Gastrocnemius medialis (tissue), 4 donors: ENCODE measurements around the gene CCDC134. TPM values are rescaled to one million over a fixed set of nuclear protein-coding genes. Genes with fewer than 3 reads are reported as not detected.

Experiments used
- ATAC-seq, 2 donors: fragments of 150-250 bp; one replicate each; pipeline ENCODE4 v1.9.1; 2016
- DNase-seq, 2 donors: peaks; one replicate each; pipeline ENCODE4 v3.0.0-alpha.2; 2019
- H3K27ac ChIP-seq, 4 donors: fragments of 200-600 bp; sonication (generic); 1 replicate in 1 of 4; 2 replicates in 3 of 4; pipeline ENCODE4 v1.5.1; 2016 to 2018; ENCODE audit warnings: mild to moderate bottlenecking in 2 of 4, moderate library complexity in 1 of 4
- H3K27me3 ChIP-seq, 3 donors: fragments of 200-600 bp; sonication (generic) in 2 of 3; 1 replicate in 1 of 3; 2 replicates in 2 of 3; pipeline versions ENCODE4 v1.5.1 to v1.6.0; 2016 to 2019; ENCODE audit warnings: mild to moderate bottlenecking in 1 of 3, moderate library complexity in 1 of 3
- H3K36me3 ChIP-seq, 2 donors: fragments of 200-600 bp; sonication (generic) in 1 of 2; one replicate each; pipeline ENCODE4 v1.5.1; 2017 to 2018
- H3K4me1 ChIP-seq, 2 donors: fragments of 200-600 bp; sonication (generic) in 1 of 2; one replicate each; pipeline ENCODE4 v1.5.1; 2016 to 2017; ENCODE audit warnings: mild to moderate bottlenecking in 2 of 2
- H3K4me3 ChIP-seq, 4 donors: fragments of 200-600 bp; sonication (generic) in 3 of 4; 1 replicate in 1 of 4; 2 replicates in 3 of 4; pipeline ENCODE4 v1.5.1; 2016 to 2019; ENCODE audit warnings: mild to moderate bottlenecking in 2 of 4
- H3K9me3 ChIP-seq, 3 donors: fragments of 200-600 bp; sonication (generic) in 2 of 3; 1 replicate in 1 of 3; 2 replicates in 2 of 3; pipeline ENCODE4 v1.5.1; 2016 to 2019
- POLR2A ChIP-seq, 2 donors: fragments of 450-650 bp; IDR thresholded peaks; one replicate each; pipeline ENCODE4 v1.6.1; 2017; ENCODE audit warnings: antibody characterized with exemption in 2 of 2, mild to moderate bottlenecking in 2 of 2, moderate library complexity in 2 of 2
- in situ Hi-C, 4 donors: fragments of 200-750 bp; cut with MboI; loops; one replicate each; pipeline versions ENCODE4 v1.15.0 to v1.8.0; 2017; ENCODE audit warnings: low sequenced_read_pairs in 4 of 4
- intact Hi-C: fragments of 100-400 bp; cut with DNase I; formaldehyde crosslinking; loops from one replicate; pipeline ENCODE4 v1.15.1; 2023; ENCODE audit warnings: low total_unique reads
- total RNA-seq, 4 donors: library from RNA; depleted of rRNA; stranded (reverse); fragments of >200 nt; gene quantifications; one replicate each; pipeline versions ENCODE4 v1.1.0 to v1.2.3, GENCODE V29; 2016
- TF ChIP-seq, protein P1 (sequence below), 5 experiments: fragments of 450-650 bp in 3 of 5; fragments of 200-600 bp in 2 of 5; sonication (generic) in 2 of 5; IDR thresholded peaks in 4 of 5; conservative IDR thresholded peaks in 1 of 5; 1 replicate in 4 of 5; 2 replicates in 1 of 5; pipeline ENCODE4 v1.5.1; 2016 to 2019; ENCODE audit warnings: antibody characterized with exemption in 5 of 5, mild to moderate bottlenecking in 3 of 5, moderate library complexity in 3 of 5

CCDC134 gene
- total RNA-seq, 4 donors from 2014 or later, result 3.3 to 7.7 (median 6.0) TPM

GRCh38 chr22:41777749-41778425 lies 22.6 kb upstream of the CCDC134 start:
- Histone ChIP-seq H3K27ac (no peak overlapping the region), H3K27me3 (no peaks in the 10 kb centered on the region), H3K4me1 (no peaks in the 10 kb centered on the region), H3K4me3 (no peak overlapping the region), H3K36me3 (no peaks in the 10 kb centered on the region), H3K9me3 (no peaks in the 10 kb centered on the region)
- TF ChIP-seq POLR2A (IDR thresholded peaks at IDR 0.05), result no peak
- TF ChIP-seq, protein P1, sequence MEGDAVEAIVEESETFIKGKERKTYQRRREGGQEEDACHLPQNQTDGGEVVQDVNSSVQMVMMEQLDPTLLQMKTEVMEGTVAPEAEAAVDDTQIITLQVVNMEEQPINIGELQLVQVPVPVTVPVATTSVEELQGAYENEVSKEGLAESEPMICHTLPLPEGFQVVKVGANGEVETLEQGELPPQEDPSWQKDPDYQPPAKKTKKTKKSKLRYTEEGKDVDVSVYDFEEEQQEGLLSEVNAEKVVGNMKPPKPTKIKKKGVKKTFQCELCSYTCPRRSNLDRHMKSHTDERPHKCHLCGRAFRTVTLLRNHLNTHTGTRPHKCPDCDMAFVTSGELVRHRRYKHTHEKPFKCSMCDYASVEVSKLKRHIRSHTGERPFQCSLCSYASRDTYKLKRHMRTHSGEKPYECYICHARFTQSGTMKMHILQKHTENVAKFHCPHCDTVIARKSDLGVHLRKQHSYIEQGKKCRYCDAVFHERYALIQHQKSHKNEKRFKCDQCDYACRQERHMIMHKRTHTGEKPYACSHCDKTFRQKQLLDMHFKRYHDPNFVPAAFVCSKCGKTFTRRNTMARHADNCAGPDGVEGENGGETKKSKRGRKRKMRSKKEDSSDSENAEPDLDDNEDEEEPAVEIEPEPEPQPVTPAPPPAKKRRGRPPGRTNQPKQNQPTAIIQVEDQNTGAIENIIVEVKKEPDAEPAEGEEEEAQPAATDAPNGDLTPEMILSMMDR (IDR thresholded peaks at IDR 0.05 in 4 of 5, conservative IDR thresholded peaks at IDR 0.05 in 1 of 5), result no peak
- no peak for ATAC-seq
- no peak for DNase-seq
- intact Hi-C loops, result no loop called here
- in situ Hi-C loops, result no loop called here

GRCh38 chr22:41779929-41780505 lies 20.5 kb upstream of the CCDC134 start:
- in situ Hi-C loops, result no loop called here
- intact Hi-C loops, result loop anchor here (10.0 kb wide), 1 partner anchor 545 kb away; no protein-coding TSS in a partner anchor
- ATAC-seq, result no peak
- no peak for DNase-seq
- no peak overlapping the region for H3K27ac ChIP-seq
- no peaks in the 10 kb centered on the region for H3K36me3 ChIP-seq
- H3K27me3 ChIP-seq, result no peaks in the 10 kb centered on the region
- H3K4me1 ChIP-seq, result no peaks in the 10 kb centered on the region
- H3K9me3 ChIP-seq, result no peaks in the 10 kb centered on the region
- H3K4me3 ChIP-seq, result no peak overlapping the region
- TF ChIP-seq POLR2A (IDR thresholded peaks at IDR 0.05), result no peak
- TF ChIP-seq, protein P1 (IDR thresholded peaks at IDR 0.05 in 4 of 5, conservative IDR thresholded peaks at IDR 0.05 in 1 of 5), result no peak

- TF ChIP-seq, protein P1 (IDR thresholded peaks at IDR 0.05 in 4 of 5, conservative IDR thresholded peaks at IDR 0.05 in 1 of 5), result no peak
- no peak for TF ChIP-seq POLR2A (IDR thresholded peaks at IDR 0.05)
- DNase-seq, result peak; percentile 20 to 65
- intact Hi-C loops (loop anchor here (10.0 kb wide), 1 partner anchor 544 kb away; no protein-coding TSS in a partner anchor), in situ Hi-C loops (no loop called here)
- no peak overlapping the region for H3K27ac ChIP-seq
- peak in 1 of 2 donors; percentile 58 for ATAC-seq
- H3K9me3 ChIP-seq, result no peaks in the 10 kb centered on the region
- no peaks in the 10 kb centered on the region for H3K4me1 ChIP-seq
- H3K27me3 ChIP-seq, result no peaks in the 10 kb centered on the region
- no peaks in the 10 kb centered on the region for H3K36me3 ChIP-seq
- peak overlapping the region in 1 of 4 donors; percentile 11 for H3K4me3 ChIP-seq
Measured at GRCh38 chr22:41780746-41781505, 19.6 kb upstream of the CCDC134 start.

DNA sequence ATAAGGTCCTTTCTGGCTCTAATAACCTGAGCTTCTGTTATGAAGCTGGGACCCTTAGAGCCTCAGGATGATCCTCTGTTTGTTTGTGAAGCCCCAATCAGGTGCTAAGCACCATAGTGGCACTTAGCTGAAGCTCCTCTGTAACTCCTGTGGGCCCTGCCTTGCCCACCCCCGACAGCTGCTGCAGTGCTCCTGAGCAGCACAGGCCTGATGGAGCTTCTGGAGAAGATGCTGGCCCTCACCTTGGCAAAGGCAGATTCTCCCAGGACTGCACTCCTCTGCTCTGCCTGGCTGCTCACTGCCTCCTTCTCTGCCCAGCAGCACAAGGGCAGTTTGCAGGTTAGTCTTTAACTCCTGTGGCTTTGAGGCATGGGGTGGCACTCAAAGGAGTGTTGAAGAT lies 19.0 kb upstream of the CCDC134 start:
- H3K36me3 ChIP-seq, result no peaks in the 10 kb centered on the region
- no peaks in the 10 kb centered on the region for H3K4me1 ChIP-seq
- no peak for DNase-seq
- TF ChIP-seq, protein P1 (IDR thresholded peaks at IDR 0.05 in 4 of 5, conservative IDR thresholded peaks at IDR 0.05 in 1 of 5), result no peak
- TF ChIP-seq POLR2A (IDR thresholded peaks at IDR 0.05), result no peak
- H3K9me3 ChIP-seq, result no peaks in the 10 kb centered on the region
- in situ Hi-C loops, result no loop called here
- intact Hi-C loops, result loop anchor here (10.0 kb wide), 1 partner anchor 543 kb away; no protein-coding TSS in a partner anchor
- ATAC-seq, result no peak
- no peaks in the 10 kb centered on the region for H3K27me3 ChIP-seq
- peak overlapping the region in 1 of 4 donors; percentile 11 for H3K4me3 ChIP-seq
- H3K27ac ChIP-seq, result no peak overlapping the region
